Choroid plexus epithelial cell (primary cell): ENCODE results near the gene TGFB1.

Experiments
- DNase-seq: peaks from one replicate; pipeline ENCODE4 v3.0.0-alpha.2; 2010; ENCODE audit warnings: low read depth
- H3K4me3 ChIP-seq: 2 replicates; pipeline ENCODE4 v1.5.1; 2011; ENCODE audit warnings: low read depth, mild to moderate bottlenecking, control low read depth, low read length, moderate library complexity
- TF ChIP-seq, protein P1 (sequence below): conservative IDR thresholded peaks from 2 replicates; pipeline ENCODE4 v1.5.1; 2011; ENCODE audit warnings: low read depth, mild to moderate bottlenecking, control low read depth, inconsistent platforms, low read length, moderate library complexity

TGFB1 gene

GRCh38 chr19:41330481-41330880, 23.2 kb downstream of the TGFB1 start:
- DNase-seq = no peak
- TF ChIP-seq, protein P1, sequence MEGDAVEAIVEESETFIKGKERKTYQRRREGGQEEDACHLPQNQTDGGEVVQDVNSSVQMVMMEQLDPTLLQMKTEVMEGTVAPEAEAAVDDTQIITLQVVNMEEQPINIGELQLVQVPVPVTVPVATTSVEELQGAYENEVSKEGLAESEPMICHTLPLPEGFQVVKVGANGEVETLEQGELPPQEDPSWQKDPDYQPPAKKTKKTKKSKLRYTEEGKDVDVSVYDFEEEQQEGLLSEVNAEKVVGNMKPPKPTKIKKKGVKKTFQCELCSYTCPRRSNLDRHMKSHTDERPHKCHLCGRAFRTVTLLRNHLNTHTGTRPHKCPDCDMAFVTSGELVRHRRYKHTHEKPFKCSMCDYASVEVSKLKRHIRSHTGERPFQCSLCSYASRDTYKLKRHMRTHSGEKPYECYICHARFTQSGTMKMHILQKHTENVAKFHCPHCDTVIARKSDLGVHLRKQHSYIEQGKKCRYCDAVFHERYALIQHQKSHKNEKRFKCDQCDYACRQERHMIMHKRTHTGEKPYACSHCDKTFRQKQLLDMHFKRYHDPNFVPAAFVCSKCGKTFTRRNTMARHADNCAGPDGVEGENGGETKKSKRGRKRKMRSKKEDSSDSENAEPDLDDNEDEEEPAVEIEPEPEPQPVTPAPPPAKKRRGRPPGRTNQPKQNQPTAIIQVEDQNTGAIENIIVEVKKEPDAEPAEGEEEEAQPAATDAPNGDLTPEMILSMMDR = no peak
- H3K4me3 ChIP-seq = no peak overlapping the region

DNA sequence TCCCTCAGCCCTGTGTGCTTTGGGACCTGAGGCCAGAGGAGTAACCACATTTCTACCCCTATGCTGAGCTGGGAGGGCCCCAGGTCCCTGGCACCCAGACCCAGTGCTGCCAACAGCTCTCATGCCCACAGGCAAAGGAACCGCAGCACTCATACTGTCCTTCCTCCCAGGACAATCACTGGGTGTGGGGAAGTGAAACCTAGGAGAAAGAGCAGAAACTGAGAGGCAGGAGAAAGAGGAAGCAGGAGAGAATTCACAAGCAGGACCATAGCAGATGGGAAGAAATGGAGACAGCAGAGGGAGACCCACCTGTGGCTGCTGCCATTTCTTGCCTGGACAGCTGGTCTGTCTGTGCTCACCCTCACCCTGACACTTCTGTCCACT, 24.9 kb downstream of the TGFB1 start:
- TF ChIP-seq, protein P1 = no peak
- no peak for DNase-seq
- H3K4me3 ChIP-seq = no peak overlapping the region

- peak; percentile 44 for DNase-seq
- TF ChIP-seq, protein P1 = no peak
These were observed 25.4 kb downstream of the TGFB1 start for GRCh38 chr19:41328157-41328841.

DNA sequence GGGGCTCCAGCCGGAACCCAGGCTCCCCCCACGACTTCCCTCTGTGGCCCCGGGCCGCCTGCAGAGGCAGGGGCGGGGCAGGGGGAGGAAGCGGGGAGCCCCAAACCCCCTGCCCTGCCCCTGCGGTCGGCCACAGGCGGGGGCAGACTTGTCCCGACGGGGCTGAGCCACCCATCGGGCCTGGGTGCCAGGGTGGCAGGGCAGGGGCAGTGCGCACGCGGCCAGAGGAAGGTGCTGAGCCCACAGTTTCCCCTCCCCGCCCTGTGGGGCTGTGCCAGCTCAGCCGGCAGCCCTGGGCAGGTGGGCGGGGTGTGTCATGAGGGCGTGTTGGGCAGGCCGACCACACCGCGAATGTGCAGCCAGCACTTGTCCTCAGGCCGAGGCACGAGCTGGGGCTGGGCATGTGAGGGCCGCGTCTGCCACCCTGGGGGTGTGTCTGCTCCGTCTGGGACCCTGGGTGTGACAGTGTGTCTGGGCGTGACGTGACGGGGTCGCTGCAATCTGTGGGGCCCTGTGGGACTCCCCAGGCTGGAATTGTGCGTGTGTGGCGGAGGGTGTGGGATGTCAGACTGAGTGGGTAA, 26.1 kb downstream of the TGFB1 start:
- DNase-seq = peak; percentile 38
- TF ChIP-seq, protein P1 = no peak
- peak overlapping the region; percentile 23 for H3K4me3 ChIP-seq

More at GRCh38 chr19:41328157-41328841, 25.4 kb downstream of the TGFB1 start:
- no peak overlapping the region for H3K4me3 ChIP-seq

- TF ChIP-seq, protein P1 = no peak
- no peak overlapping the region for H3K4me3 ChIP-seq
- DNase-seq = peak; percentile 33
These were observed 26.6 kb downstream of the TGFB1 start for GRCh38 chr19:41327076-41327575.

DNA sequence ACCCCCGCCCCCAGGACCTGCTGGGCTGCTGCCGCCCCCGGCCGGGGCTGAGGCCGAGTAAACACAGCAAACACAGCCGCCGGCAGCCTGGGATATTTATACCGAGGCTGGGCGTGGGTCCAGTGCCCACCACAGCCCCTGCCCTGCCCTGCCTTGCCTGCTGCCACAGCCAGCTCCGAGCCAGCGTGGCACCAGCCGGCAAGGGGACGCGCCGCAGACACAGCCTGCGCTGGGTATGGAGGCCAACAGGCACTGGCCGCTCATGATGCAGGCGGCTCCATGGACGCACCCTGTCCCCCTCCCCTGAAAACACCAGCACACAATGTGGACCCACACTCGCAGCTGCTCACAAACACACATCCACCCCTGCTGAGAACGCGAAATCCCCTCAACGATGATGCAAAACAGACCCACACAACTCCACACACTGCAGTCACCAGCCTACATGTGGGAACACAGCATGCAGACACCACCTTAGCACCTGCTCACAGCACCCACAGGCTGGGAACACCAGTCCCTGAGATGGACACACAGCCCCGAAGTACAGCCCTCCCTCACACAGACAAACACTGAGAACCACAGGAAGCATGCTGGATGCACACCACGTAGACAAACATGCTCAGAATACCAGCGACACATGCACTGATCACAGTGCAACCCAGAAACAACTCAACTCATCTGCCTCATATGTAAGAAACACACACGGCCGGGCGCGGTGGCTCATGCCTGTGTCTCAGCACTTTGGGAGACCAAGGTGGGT, 27.6 kb downstream of the TGFB1 start:
- peak; percentile 84 for DNase-seq
- H3K4me3 ChIP-seq = peak overlapping the region; percentile 29
- TF ChIP-seq, protein P1 = no peak

GRCh38 chr19:41325640-41325946, 28.1 kb downstream of the TGFB1 start:
- TF ChIP-seq, protein P1 = no peak
- DNase-seq = no peak
- peak overlapping the region; percentile 29 for H3K4me3 ChIP-seq
